ENCODE data around the gene ATP11C.

- TF ChIP-seq CTCF (optimal IDR thresholded peaks at IDR 0.05 in 1 of 3, IDR thresholded peaks at IDR 0.05 in 1 of 3, conservative IDR thresholded peaks at IDR 0.05 in 1 of 3; ENCODE audit: extremely low read depth in 1 of 3, insufficient read depth in 2 of 3, low read length in 3 of 3), result no peak
- no peak for TF ChIP-seq EZH2 (IDR thresholded peaks at IDR 0.05; ENCODE audit: low read length)
Measured at GRCh38 chrX:139903210-139903609, 29.6 kb downstream of the ATP11C start.

Measured in keratinocyte (primary cell).